Right forelimb (tissue), 1 donor: Measurements from ENCODE around the gene NTN1.

Source experiments
- DNase-seq: peaks from one replicate; pipeline ENCODE4 v3.0.0-alpha.2; 2018

NTN1 gene

DNA sequence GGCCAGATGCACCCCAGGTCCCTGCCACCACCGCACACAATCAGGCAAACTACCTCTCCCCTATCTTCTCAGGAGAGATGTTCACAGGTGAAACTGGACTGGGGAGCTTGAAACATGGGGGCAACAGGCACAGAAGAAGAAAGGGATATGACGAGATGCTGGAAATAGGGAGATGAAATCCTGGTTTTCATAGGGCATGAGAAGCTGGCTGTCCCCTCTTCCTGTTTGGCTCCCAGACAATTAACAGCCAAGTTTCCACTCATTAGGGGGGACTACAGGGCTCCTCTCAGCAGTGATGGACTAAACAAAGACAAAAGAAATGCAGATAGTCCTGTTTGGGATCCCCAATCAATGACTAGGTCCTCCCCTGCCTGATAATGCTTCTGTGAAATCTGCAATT, 266.0 kb downstream of the NTN1 start:
- DNase-seq, result no peak

DNA sequence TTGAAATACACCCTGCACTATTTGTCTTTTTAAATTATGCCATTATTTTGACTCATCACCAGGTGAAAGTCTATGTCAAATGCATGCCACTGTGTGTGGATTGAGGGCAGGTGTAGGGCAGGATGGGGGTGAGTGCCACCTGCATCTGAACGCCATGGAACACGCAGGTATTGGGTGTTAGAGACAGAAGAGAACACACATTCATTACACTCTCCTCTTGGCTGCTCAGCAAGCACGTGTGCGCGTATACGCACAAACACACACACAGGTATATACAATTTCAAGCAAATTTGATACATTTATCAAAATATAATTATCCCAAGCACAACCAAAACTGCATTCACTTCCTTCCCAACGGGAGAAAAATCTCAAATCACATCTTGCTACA, 268.9 kb downstream of the NTN1 start:
- no peak for DNase-seq

GRCh38 chr17:9291912-9292560, 270.7 kb downstream of the NTN1 start:
- DNase-seq, result peak; percentile 46

DNA sequence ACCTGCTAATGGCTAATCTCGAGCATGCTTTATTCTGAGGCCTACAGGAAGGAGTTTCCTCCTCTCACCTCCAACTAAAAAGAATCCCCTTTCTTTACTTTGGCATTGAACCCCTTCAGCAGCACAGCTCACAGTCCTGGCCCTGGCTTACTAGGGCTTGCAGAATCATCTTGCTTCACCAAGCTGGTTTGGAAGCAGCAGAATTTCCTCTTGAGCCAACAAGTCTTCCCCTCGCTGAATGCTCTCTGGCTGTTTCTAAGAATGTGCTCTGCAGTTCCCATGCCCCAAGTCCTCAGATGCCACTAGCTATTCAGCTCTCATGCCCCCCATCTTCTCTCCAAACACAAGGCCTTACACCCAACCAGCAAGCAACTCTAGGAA, 271.2 kb downstream of the NTN1 start:
- no peak for DNase-seq
